ENCODE measurements around the gene CC2D2B.

DNA sequence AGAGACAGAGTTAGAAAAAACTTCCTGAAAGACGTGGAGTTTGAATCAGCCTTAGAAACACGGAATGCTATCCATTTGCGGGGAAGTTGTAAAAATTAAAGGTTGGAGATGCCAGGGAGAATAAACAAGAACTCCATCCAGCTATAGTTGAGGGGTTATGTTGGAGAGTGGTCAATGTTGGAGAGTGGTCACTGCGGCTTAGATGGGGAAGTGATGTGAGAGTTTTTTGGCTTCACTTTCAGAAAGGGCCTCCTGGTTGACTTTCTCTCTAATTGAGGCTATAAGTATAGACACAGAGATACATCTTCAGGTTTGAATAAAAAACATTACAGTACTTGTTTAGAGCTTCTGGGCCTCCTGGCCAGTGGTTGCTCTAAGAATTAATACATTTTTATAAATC is 675 bp downstream of the CC2D2B start:
- TF ChIP-seq, protein P1, sequence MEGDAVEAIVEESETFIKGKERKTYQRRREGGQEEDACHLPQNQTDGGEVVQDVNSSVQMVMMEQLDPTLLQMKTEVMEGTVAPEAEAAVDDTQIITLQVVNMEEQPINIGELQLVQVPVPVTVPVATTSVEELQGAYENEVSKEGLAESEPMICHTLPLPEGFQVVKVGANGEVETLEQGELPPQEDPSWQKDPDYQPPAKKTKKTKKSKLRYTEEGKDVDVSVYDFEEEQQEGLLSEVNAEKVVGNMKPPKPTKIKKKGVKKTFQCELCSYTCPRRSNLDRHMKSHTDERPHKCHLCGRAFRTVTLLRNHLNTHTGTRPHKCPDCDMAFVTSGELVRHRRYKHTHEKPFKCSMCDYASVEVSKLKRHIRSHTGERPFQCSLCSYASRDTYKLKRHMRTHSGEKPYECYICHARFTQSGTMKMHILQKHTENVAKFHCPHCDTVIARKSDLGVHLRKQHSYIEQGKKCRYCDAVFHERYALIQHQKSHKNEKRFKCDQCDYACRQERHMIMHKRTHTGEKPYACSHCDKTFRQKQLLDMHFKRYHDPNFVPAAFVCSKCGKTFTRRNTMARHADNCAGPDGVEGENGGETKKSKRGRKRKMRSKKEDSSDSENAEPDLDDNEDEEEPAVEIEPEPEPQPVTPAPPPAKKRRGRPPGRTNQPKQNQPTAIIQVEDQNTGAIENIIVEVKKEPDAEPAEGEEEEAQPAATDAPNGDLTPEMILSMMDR (IDR thresholded peaks at IDR 0.05), result no peak
- TF ChIP-seq POLR2A (IDR thresholded peaks at IDR 0.05), result no peak
